ENCODE measurements around the gene ZC3H10. TPM values are rescaled to one million over a fixed set of nuclear protein-coding genes. Genes with fewer than 3 reads are reported as not detected.

Gene ZC3H10
- total RNA-seq, 6 donors from 2014 or later, result 2.1 to 22.0 (median 6.4) TPM

DNA sequence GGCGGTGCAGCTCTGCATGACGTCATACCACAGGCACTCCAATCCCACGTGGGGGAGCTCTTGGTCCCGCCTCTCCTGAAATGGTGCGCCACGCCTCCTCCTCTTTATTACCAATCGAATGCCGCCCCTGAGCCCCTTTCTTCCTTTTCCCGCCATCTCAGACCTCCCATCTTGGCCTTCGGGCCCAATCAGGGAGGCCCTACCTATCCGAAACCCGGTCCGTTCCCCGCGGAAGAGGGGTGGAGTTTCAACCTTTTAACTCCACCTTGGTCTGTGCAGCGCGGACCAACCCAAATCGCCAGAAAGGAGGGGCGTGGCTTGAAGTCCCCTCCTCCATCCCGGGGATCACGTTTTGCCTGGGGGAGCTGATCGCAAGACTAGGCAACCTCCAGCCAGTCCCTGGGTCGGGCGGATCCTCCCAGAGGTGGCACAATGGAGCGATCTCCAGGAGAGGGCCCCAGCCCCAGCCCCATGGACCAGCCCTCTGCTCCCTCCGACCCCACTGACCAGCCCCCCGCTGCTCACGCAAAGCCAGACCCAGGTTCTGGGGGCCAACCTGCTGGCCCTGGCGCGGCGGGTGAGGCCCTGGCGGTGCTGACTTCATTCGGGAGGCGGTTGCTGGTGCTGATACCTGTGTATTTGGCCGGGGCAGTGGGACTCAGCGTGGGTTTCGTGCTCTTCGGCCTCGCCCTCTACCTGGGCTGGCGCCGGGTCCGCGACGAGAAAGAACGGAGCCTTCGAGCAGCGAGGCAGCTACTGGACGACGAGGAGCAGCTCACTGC, 10.0 kb downstream of the ZC3H10 start, which contains the start of gene ESYT1:
TSS of gene ESYT1 (plus strand) at position 380 of the 782 bp plus-strand sequence. CDS start at position 433, 53 bp downstream.
- H3K4me3 ChIP-seq, result peak within 1 kb of the TSS; percentile 63 to 94 (median 80)
- 0% methylated on average over 15 to 33 of the region's 49 CpGs for WGBS, 2 donors
- no peaks in the 10 kb centered on the region for H3K27me3 ChIP-seq
- H3K36me3 ChIP-seq, result peaks cover 7 to 28% (median 23%) of the 10 kb centered on the region in 4 donors
- peak; percentile 90 to 99 for DNase-seq
- peaks cover 34 to 50% (median 41%) of the 10 kb centered on the region in 4 donors for H3K4me1 ChIP-seq
- ATAC-seq (ENCODE audit: low FRiP score in 2 of 2), result peak; percentile 95 to 98
- H3K27ac ChIP-seq, result peak within 1 kb of the TSS; percentile 84 to 95 (median 90)
- H3K9me3 ChIP-seq, result no peaks in the 10 kb centered on the region
- TF ChIP-seq POLR2A (IDR thresholded peaks at IDR 0.05), result peak in 3 of 4 donors; percentile 59 to 96 (median 95)
- TF ChIP-seq, protein P1, sequence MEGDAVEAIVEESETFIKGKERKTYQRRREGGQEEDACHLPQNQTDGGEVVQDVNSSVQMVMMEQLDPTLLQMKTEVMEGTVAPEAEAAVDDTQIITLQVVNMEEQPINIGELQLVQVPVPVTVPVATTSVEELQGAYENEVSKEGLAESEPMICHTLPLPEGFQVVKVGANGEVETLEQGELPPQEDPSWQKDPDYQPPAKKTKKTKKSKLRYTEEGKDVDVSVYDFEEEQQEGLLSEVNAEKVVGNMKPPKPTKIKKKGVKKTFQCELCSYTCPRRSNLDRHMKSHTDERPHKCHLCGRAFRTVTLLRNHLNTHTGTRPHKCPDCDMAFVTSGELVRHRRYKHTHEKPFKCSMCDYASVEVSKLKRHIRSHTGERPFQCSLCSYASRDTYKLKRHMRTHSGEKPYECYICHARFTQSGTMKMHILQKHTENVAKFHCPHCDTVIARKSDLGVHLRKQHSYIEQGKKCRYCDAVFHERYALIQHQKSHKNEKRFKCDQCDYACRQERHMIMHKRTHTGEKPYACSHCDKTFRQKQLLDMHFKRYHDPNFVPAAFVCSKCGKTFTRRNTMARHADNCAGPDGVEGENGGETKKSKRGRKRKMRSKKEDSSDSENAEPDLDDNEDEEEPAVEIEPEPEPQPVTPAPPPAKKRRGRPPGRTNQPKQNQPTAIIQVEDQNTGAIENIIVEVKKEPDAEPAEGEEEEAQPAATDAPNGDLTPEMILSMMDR (IDR thresholded peaks at IDR 0.05), result peak in 3 of 6 experiments; percentile 13 to 17 (median 17)
- TF ChIP-seq EP300 (IDR thresholded peaks at IDR 0.05), result no peak
- peak; percentile 73 to 98 for TF ChIP-seq POLR2AphosphoS5 (IDR thresholded peaks at IDR 0.05)

DNA sequence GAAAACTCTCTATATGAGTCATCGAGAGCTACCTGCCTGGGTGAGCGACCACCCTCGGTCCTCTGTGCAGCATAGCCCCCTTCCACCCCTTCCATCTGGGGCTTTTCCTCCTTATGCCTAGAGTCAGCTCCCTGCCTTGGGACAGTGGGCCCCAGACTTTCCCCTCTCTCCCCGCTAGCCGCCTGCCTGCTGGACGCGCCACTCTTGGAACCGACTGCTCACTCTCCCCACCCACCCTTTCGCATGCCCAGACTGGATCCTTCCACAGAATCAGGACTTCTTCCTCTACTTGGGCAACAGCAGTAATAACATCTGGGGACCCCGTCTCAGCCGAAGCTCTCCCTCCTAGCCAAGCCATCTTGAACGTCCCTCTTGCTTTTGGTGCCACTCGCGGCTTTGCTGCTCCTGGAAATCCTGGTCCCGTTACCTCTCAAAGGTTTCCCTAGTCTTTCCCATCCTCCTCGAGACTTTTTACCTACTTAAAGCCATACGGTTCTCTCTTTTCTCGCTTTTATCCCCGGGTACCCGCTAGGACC, 10.7 kb downstream of the ZC3H10 start:
- Histone ChIP-seq H3K4me3 (peak overlapping the region; percentile 63 to 94 (median 80)), H3K36me3 (peaks cover 12 to 34% (median 30%) of the 10 kb centered on the region in 4 donors), H3K4me1 (peaks cover 34 to 50% (median 41%) of the 10 kb centered on the region in 4 donors), H3K9me3 (no peaks in the 10 kb centered on the region), H3K27me3 (no peaks in the 10 kb centered on the region), H3K27ac (peak overlapping the region; percentile 84 to 95 (median 90))
- DNase-seq, result no peak
- ATAC-seq (ENCODE audit: low FRiP score in 2 of 2), result peak; percentile 0 to 41
- TF ChIP-seq POLR2AphosphoS5 (IDR thresholded peaks at IDR 0.05), result no peak
- TF ChIP-seq, protein P1 (IDR thresholded peaks at IDR 0.05), result no peak
- no peak for TF ChIP-seq POLR2A (IDR thresholded peaks at IDR 0.05)
- no peak for TF ChIP-seq EP300 (IDR thresholded peaks at IDR 0.05)
- WGBS, 2 donors, result 0% methylated on average over 17 to 20 of the region's 20 CpGs

- ATAC-seq (ENCODE audit: low FRiP score in 2 of 2), result peak; percentile 66 to 74
- H3K4me1 ChIP-seq, result peaks cover 34 to 50% (median 40%) of the 10 kb centered on the region in 4 donors
- 1 to 2% methylated on average over 21 to 29 of the region's 29 CpGs for WGBS, 2 donors
- TF ChIP-seq POLR2A (IDR thresholded peaks at IDR 0.05) (peak in 2 of 4 donors; percentile 42 to 62), POLR2AphosphoS5 (IDR thresholded peaks at IDR 0.05) (peak; percentile 67 to 77), EP300 (IDR thresholded peaks at IDR 0.05) (no peak)
- TF ChIP-seq, protein P1 (IDR thresholded peaks at IDR 0.05), result peak in 1 of 6 experiments; percentile 9
- no peaks in the 10 kb centered on the region for H3K9me3 ChIP-seq
- peak overlapping the region; percentile 63 to 94 (median 80) for H3K4me3 ChIP-seq
- H3K27ac ChIP-seq, result peak overlapping the region; percentile 84 to 95 (median 90)
- H3K27me3 ChIP-seq, result no peaks in the 10 kb centered on the region
- peaks cover 14 to 41% (median 35%) of the 10 kb centered on the region in 4 donors for H3K36me3 ChIP-seq
- peak; percentile 81 to 91 for DNase-seq
These were observed 11.3 kb downstream of the ZC3H10 start for GRCh38 chr12:56129206-56129941.

DNA sequence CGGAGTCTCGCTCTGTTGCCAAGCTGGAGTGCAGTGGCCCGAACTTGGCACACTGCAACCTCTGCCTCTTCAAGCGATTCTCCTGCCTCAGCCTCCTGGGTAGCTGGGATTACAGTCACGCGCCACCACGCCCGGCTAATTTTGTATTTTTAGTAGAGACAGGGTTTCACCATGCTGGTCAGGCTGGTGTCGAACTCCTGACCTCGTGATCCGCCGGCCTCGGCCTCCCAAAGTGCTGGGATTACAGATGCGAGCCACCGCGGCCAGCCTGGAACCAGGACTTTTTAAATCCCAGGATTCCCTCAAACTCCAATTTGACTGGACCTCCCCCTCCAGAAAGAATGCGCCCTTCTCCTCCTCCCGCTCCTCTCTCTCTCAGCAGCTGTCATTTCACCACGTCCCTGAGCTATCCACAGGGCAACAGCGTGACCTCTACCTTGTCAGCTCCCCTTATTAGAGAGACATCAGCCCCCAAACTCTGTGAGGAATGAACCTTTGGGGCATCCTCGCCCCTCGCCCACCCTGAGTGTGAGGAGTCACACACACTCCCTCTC, 12.0 kb downstream of the ZC3H10 start:
- ATAC-seq (ENCODE audit: low FRiP score in 2 of 2), result no peak
- DNase-seq, result no peak
- H3K4me3 ChIP-seq, result peak overlapping the region in 3 of 4 donors; percentile 63 to 94 (median 70)
- no peaks in the 10 kb centered on the region for H3K9me3 ChIP-seq
- 61 to 62% methylated on average over 22 of the region's 22 CpGs for WGBS, 2 donors
- TF ChIP-seq EP300 (IDR thresholded peaks at IDR 0.05), result no peak
- TF ChIP-seq POLR2A (IDR thresholded peaks at IDR 0.05), result no peak
- no peak for TF ChIP-seq POLR2AphosphoS5 (IDR thresholded peaks at IDR 0.05)
- H3K36me3 ChIP-seq, result peaks cover 18 to 47% (median 41%) of the 10 kb centered on the region in 4 donors
- H3K27me3 ChIP-seq, result no peaks in the 10 kb centered on the region
- peak overlapping the region; percentile 84 to 95 (median 90) for H3K27ac ChIP-seq
- peaks cover 31 to 49% (median 36%) of the 10 kb centered on the region in 4 donors for H3K4me1 ChIP-seq

All from upper lobe of left lung (tissue), 6 donors.